GM13976 (cell line): ENCODE data around the gene FAM217A.

Source experiments
- DNase-seq: peaks from one replicate; pipeline ENCODE4 v3.0.0; 2012; ENCODE audit warnings: low spot score
- CTCF ChIP-seq: IDR thresholded peaks from 2 replicates; pipeline ENCODE4 v1.5.1; 2012; ENCODE audit warnings: borderline replicate concordance, mild to moderate bottlenecking; ENCODE audit not compliant: insufficient read depth; ENCODE audit errors: extremely low read depth, missing control alignments, control extremely low read depth
- in situ Hi-C: fragments of 300-500 bp; cut with MboI; formaldehyde crosslinking; loops from one replicate; pipeline ENCODE4 v1.12.0; 2022; ENCODE audit warnings: low sequenced_read_pairs, mixed read lengths, inconsistent platforms; ENCODE audit not compliant: unreplicated experiment

Gene FAM217A

GRCh38 chr6:4041480-4041879, 37.5 kb downstream of the FAM217A start:
- in situ Hi-C loops: no loop called here
- TF ChIP-seq CTCF: no peak

GRCh38 chr6:4039348-4039747, 39.6 kb downstream of the FAM217A start:
- DNase-seq: no peak
- TF ChIP-seq CTCF: no peak
- in situ Hi-C loops: no loop called here

More at GRCh38 chr6:4041480-4041879, 37.5 kb downstream of the FAM217A start:
- DNase-seq: no peak

- no peak for DNase-seq
- no peak for TF ChIP-seq CTCF
- in situ Hi-C loops: no loop called here
Observed at GRCh38 chr6:4036581-4036980, 42.4 kb downstream of the FAM217A start.

GRCh38 chr6:4032475-4032874, 46.5 kb downstream of the FAM217A start:
- TF ChIP-seq CTCF: no peak
- no peak for DNase-seq
- in situ Hi-C loops: no loop called here

- no peak for TF ChIP-seq CTCF
- in situ Hi-C loops: no loop called here
- DNase-seq: no peak
Observed at GRCh38 chr6:4031442-4031841, 47.5 kb downstream of the FAM217A start.

- in situ Hi-C loops: no loop called here
- TF ChIP-seq CTCF: no peak
- no peak for DNase-seq
Observed at GRCh38 chr6:4030669-4031068, 48.3 kb downstream of the FAM217A start.

- no peak for DNase-seq
- in situ Hi-C loops: no loop called here
- TF ChIP-seq CTCF: no peak
Observed at GRCh38 chr6:4029687-4030086, 49.2 kb downstream of the FAM217A start.
